Fibroblast of lung (primary cell): ENCODE data around the gene IL17RA.

Experiments
- CTCF ChIP-seq, 2 donors: IDR thresholded peaks in 1 of 2; conservative IDR thresholded peaks in 1 of 2; 1 replicate in 1 of 2; 2 replicates in 1 of 2; pipeline ENCODE4 v1.5.1; 2011 to 2012; ENCODE audit warnings: low read length in 2 of 2, control low read depth in 1 of 2, inconsistent platforms in 1 of 2, low read depth in 1 of 2, mild to moderate bottlenecking in 1 of 2
- EZH2 ChIP-seq: IDR thresholded peaks from 2 replicates; pipeline ENCODE4 v1.5.1; 2012; ENCODE audit warnings: low read length, control low read depth, mild to moderate bottlenecking; ENCODE audit errors: missing control alignments

GRCh38 chr22:17065433-17065832, 19.4 kb upstream of the IL17RA start:
- TF ChIP-seq CTCF (conservative IDR thresholded peaks at IDR 0.05 in 1 of 2, IDR thresholded peaks at IDR 0.05 in 1 of 2; ENCODE audit: low read depth in 1 of 2, low read length in 2 of 2) = no peak
- no peak for TF ChIP-seq EZH2
